B cell (primary cell): ENCODE data around the gene ADAMTS12. TPM values are rescaled to one million over a fixed set of nuclear protein-coding genes. Genes with fewer than 3 reads are reported as not detected.

Experiments used
- ATAC-seq: fragments of 200-7000 bp; cut with Tn5 transposase; one replicate; pipeline ENCODE4 v1.10.0; 2021; ENCODE audit warnings: low read depth, mild to moderate bottlenecking, moderate number of reproducible peaks, moderate library complexity
- CTCF ChIA-PET: fragments of 350-600 bp; sonication (Branson Sonifier 250); formaldehyde crosslinking; loops from one replicate; lab custom pipeline; 2021; ENCODE audit warnings: antibody characterized with exemption, inconsistent platforms; lab: Charles Lee
- POLR2A ChIA-PET: fragments of 350-600 bp; sonication (Branson Sonifier 250); formaldehyde crosslinking; loops from one replicate; lab custom pipeline; 2021; ENCODE audit warnings: antibody characterized with exemption; lab: Charles Lee
- DNase-seq: peaks from one replicate; pipeline ENCODE4 v3.0.0; 2013
- H2AFZ ChIP-seq: 2 replicates; pipeline ENCODE4 v1.6.1; 2012; ENCODE audit warnings: mild to moderate bottlenecking, low read depth, low read length; ENCODE audit not compliant: insufficient read depth, poor library complexity, severe bottlenecking
- H3K27ac ChIP-seq, 2 donors: 1 replicate in 1 of 2; 2 replicates in 1 of 2; pipeline ENCODE4 v1.5.1; 2012 to 2013; ENCODE audit warnings: low read length in 2 of 2, mild to moderate bottlenecking in 2 of 2, moderate library complexity in 1 of 2
- H3K27me3 ChIP-seq, 4 experiments: fragments of 200-600 bp in 1 of 4; sonication (generic) in 1 of 4; replicated peaks in 1 of 4; 1 replicate in 2 of 4; 2 replicates in 2 of 4; pipeline versions ENCODE4 v1.6.1 to v1.7.0; 2013 to 2016; ENCODE audit warnings: low read length in 3 of 4, mild to moderate bottlenecking in 2 of 4, mixed read lengths in 1 of 4, moderate library complexity in 1 of 4; ENCODE audit not compliant: insufficient read depth in 4 of 4, control insufficient read depth in 3 of 4; ENCODE audit errors: control extremely low read depth in 1 of 4
- H3K36me3 ChIP-seq, 2 experiments: replicated peaks in 1 of 2; 1 replicate in 1 of 2; 2 replicates in 1 of 2; pipeline versions ENCODE4 v1.6.1 to v1.7.1; 2013; ENCODE audit warnings: low read length in 1 of 2; ENCODE audit not compliant: insufficient read depth in 2 of 2, control insufficient read depth in 1 of 2; ENCODE audit errors: control extremely low read depth in 1 of 2, extremely low read depth in 1 of 2
- H3K4me1 ChIP-seq, 2 donors: fragments of 200-600 bp in 1 of 2; sonication (generic) in 1 of 2; 1 replicate in 1 of 2; 2 replicates in 1 of 2; pipeline versions ENCODE4 v1.5.1 to v1.6.1; 2013 to 2017; ENCODE audit warnings: low read length in 2 of 2; ENCODE audit not compliant: control insufficient read depth in 2 of 2, insufficient read depth in 2 of 2
- H3K4me2 ChIP-seq: replicated peaks from 2 replicates; pipeline ENCODE3; 2012; ENCODE audit warnings: mild to moderate bottlenecking, low read depth, low read length; ENCODE audit not compliant: poor library complexity, severe bottlenecking
- H3K4me3 ChIP-seq, 5 experiments: fragments of 200-600 bp in 1 of 5; sonication (generic) in 1 of 5; 1 replicate in 3 of 5; 2 replicates in 2 of 5; pipeline versions ENCODE4 v1.5.1 to v1.7.0; 2011 to 2016; ENCODE audit warnings: low read length in 4 of 5, mild to moderate bottlenecking in 4 of 5, low read depth in 2 of 5, control low read depth in 1 of 5, moderate library complexity in 1 of 5; ENCODE audit not compliant: insufficient read depth in 1 of 5; ENCODE audit errors: control extremely low read depth in 1 of 5, extremely low read depth in 1 of 5
- H3K79me2 ChIP-seq: fragments of 200-600 bp; sonication (generic); one replicate; pipeline ENCODE4 v1.6.0; 2016; ENCODE audit warnings: low read length; ENCODE audit not compliant: control insufficient read depth, insufficient read depth
- H3K9ac ChIP-seq: fragments of 200-600 bp; sonication (generic); 2 replicates; pipeline ENCODE4 v1.6.1; 2017; ENCODE audit warnings: mild to moderate bottlenecking, low read length, moderate library complexity
- H3K9me3 ChIP-seq, 3 donors: one replicate each; pipeline versions ENCODE4 v1.6.1 to v1.7.1; 2013; ENCODE audit warnings: low read length in 2 of 3; ENCODE audit not compliant: control insufficient read depth in 2 of 3, insufficient read depth in 1 of 3; ENCODE audit errors: control extremely low read depth in 1 of 3
- H4K20me1 ChIP-seq: 2 replicates; pipeline ENCODE4 v1.6.0; 2012; ENCODE audit warnings: mild to moderate bottlenecking, low read length; ENCODE audit not compliant: insufficient read depth, control insufficient read depth, poor library complexity, severe bottlenecking
- H3K27ac Mint-ChIP-seq: one replicate; pipeline ENCODE4 v1.8.0; 2021; ENCODE audit warnings: mixed read lengths
- H3K27me3 Mint-ChIP-seq: one replicate; pipeline ENCODE4 v1.8.0; 2021; ENCODE audit warnings: mixed read lengths
- H3K4me1 Mint-ChIP-seq: one replicate; pipeline ENCODE4 v1.8.0; 2021; ENCODE audit warnings: mixed read lengths
- H3K4me3 Mint-ChIP-seq: one replicate; pipeline ENCODE4 v1.8.0; 2021; ENCODE audit warnings: mixed read lengths
- H3K9me3 Mint-ChIP-seq: one replicate; pipeline ENCODE4 v1.8.0; 2022; ENCODE audit warnings: mixed read lengths; ENCODE audit not compliant: insufficient read depth
- CTCF ChIP-seq: fragments of 200-600 bp; IDR thresholded peaks from one replicate; pipeline ENCODE4 v1.8.0; 2022; ENCODE audit warnings: antibody characterized with exemption, mild to moderate bottlenecking
- EZH2 ChIP-seq: IDR thresholded peaks from 2 replicates; pipeline ENCODE4 v1.6.1; 2012; ENCODE audit warnings: borderline replicate concordance, low read depth, mild to moderate bottlenecking, moderate library complexity, low read length; ENCODE audit not compliant: insufficient read depth, poor library complexity, severe bottlenecking
- WGBS: methylation state at CpG from one replicate; pipeline ENCODE4 v1.1.5; 2013; ENCODE audit warnings: missing lambda C conversion rate; ENCODE audit not compliant: insufficient coverage; 5-methylcytosine and 5-hydroxymethylcytosine counted together
- intact Hi-C: fragments of 100-400 bp; cut with micrococcal nuclease; formaldehyde crosslinking; loops from one replicate; pipeline ENCODE4 v1.10.0; 2022
- polyA plus RNA-seq: library from polyadenylated mRNA; depleted of rRNA; stranded (reverse); fragments of >200 nt; gene quantifications from 2 replicates; pipeline ENCODE4 v1.2.3, GENCODE V29; 2012
- total RNA-seq, 2 donors: library from RNA; stranded (reverse); fragments of 120-200 nt in 1 of 2; gene quantifications; 1 replicate in 1 of 2; 2 replicates in 1 of 2; pipeline versions ENCODE4 v1.2.3 to v1.2.4, GENCODE V29; 2013 to 2022

Gene ADAMTS12
- total and polyA plus RNA-seq, 2 donors (not counting 1 experiment from before 2014, with no cell fraction given): not detected

GRCh38 chr5:33507426-33507825 lies 384.4 kb downstream of the ADAMTS12 start:
- WGBS: 100% methylated on average over 2 of the region's 4 CpGs
- H3K4me1 ChIP-seq: no peaks in the 10 kb centered on the region
- H3K4me1 Mint-ChIP-seq: no peaks in the 10 kb centered on the region
- no peak overlapping the region for H3K4me3 Mint-ChIP-seq
- H3K27me3 Mint-ChIP-seq: no peaks in the 10 kb centered on the region
- ChIA-PET POLR2A (no interaction called here), CTCF (no interaction called here)
- peaks cover 0 to 3% (median 0%) of the 10 kb centered on the region in 4 experiments for H3K27me3 ChIP-seq
- no peak overlapping the region for H3K9ac ChIP-seq
- H3K9me3 ChIP-seq: peaks cover 0 to 3% (median 0%) of the 10 kb centered on the region in 3 donors
- no peaks in the 10 kb centered on the region for H3K9me3 Mint-ChIP-seq
- intact Hi-C loops: no loop called here
- H2AFZ ChIP-seq: no peak overlapping the region
- H3K79me2 ChIP-seq: no peaks in the 10 kb centered on the region
- H3K27ac ChIP-seq: no peak overlapping the region
- no peaks in the 10 kb centered on the region for H3K36me3 ChIP-seq
- H4K20me1 ChIP-seq: no peaks in the 10 kb centered on the region
- ATAC-seq: no peak
- H3K27ac Mint-ChIP-seq: no peak overlapping the region
- no peak for DNase-seq
- H3K4me3 ChIP-seq: no peak overlapping the region
- H3K4me2 ChIP-seq: no peak overlapping the region
- TF ChIP-seq CTCF (no peak), EZH2 (no peak)

GRCh38 chr5:33504570-33504969 lies 387.2 kb downstream of the ADAMTS12 start:
- H3K9ac ChIP-seq: no peak overlapping the region
- Mint-ChIP-seq H3K4me1 (no peaks in the 10 kb centered on the region), H3K4me3 (no peak overlapping the region), H3K27ac (no peak overlapping the region), H3K27me3 (no peaks in the 10 kb centered on the region), H3K9me3 (no peaks in the 10 kb centered on the region)
- CTCF ChIA-PET: no interaction called here
- intact Hi-C loops: no loop called here
- POLR2A ChIA-PET: no interaction called here
- DNase-seq (no peak), ATAC-seq (no peak)
- H3K4me3 ChIP-seq: no peak overlapping the region
- TF ChIP-seq EZH2 (no peak), CTCF (no peak)
- 75% methylated on average over 1 of the region's 3 CpGs for WGBS
- H3K27me3 ChIP-seq: no peaks in the 10 kb centered on the region
- no peaks in the 10 kb centered on the region for H3K36me3 ChIP-seq
- H3K79me2 ChIP-seq: no peaks in the 10 kb centered on the region
- no peak overlapping the region for H2AFZ ChIP-seq
- H3K4me1 ChIP-seq: no peaks in the 10 kb centered on the region
- no peak overlapping the region for H3K27ac ChIP-seq
- H4K20me1 ChIP-seq: no peaks in the 10 kb centered on the region
- H3K4me2 ChIP-seq: no peak overlapping the region
- H3K9me3 ChIP-seq: peaks cover 0 to 2% (median 0%) of the 10 kb centered on the region in 3 donors
